ENCODE measurements around the gene ERCC1.
A peak's percentile ranks its signal among the peaks of the same experiment; 100 is the strongest.

ERCC1 gene

DNA sequence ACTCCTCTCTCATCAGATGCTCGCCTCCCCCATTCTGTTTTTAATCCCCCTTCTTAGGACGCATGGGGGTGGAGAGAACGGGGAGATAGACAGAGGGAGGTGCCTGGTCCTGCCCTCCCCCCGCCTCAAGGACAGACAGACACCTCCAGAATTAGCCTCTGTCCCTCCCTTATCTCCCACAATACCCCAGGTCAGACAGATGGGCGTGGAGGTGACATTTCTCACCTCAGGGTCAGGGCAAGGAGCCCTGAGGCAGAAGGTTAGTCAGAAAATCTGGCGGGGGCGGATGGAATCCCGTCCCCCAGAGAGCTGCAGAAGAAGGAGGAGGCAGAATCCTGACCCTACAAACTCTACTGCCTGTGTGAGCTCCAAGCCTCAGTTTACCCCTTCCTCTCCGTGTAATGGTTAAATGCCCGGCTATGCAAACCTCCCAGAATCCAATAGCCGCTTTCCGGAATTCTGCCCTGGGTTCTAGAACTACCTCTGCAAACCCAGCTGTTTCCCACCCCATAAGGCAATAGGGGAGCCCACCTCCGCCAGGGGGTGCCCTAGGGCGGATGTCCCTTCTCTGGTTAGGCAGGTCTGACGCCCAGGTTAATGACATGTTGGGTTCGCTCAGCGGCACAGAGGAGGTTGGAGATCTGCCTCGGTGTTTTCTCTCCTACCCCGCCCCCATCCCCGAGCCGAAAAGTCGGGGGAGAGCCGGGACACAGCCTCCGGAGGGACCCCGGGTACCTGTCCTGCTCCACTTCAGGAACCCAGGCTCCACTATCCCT, 19.7 kb downstream of the ERCC1 start:
- DNase-seq = no peak

DNA sequence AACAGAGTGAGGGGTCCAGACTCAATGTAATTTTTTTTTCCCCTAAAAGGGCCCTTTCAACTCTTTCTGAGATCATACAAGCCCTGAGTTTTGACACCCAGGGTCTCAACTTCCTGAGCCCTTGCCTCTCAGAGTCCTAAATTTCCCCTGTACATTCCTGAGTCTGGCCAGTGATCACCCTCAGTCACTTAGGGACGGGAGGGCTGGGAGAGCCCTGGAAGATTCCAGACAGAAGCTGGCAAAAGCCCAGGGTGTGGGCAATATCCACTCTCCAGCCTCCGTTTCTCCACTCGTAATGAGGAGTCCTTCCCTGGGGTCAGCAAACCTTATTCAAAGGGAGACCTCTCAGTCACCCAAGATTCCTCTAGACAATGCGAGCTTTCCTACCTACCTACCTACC, 20.4 kb downstream of the ERCC1 start:
- no peak for DNase-seq

DNA sequence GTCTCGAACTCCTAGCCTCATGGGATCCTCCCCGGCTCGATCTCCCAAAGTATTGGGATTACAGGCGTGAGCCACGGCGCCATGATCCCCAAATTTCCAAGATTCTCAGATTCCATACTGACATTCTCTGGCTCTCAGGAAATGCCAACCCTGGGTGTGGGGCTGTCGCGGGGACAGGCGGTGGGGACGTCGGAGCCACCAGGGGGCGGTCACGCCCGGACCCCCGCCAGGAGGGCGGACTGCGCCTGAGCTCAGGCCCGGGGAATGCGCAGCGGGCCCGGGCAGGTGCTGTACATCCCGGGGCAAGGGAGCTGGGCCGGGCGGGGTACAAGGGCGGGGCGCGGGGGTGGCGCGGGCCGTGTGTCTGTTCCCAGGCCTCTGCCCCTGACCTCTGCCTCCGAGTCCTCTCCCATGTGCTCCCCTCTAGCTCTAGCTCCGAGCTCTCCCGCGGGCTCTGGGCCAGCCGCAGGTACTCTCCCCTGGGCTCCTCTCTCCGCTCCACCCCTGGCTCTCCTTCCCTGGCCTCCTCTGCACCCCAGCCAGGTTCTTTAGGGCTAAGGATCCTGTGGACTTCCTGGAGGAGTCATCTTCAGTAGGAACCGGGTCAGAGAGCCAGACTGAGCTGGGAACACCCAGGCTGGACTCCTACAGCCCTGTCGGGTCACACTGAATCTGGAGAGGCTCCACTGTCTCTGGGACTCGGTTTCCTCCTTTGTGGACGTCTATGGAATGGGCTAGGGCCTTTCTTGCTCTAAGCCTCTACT, 21.2 kb downstream of the ERCC1 start:
- DNase-seq = no peak

DNA sequence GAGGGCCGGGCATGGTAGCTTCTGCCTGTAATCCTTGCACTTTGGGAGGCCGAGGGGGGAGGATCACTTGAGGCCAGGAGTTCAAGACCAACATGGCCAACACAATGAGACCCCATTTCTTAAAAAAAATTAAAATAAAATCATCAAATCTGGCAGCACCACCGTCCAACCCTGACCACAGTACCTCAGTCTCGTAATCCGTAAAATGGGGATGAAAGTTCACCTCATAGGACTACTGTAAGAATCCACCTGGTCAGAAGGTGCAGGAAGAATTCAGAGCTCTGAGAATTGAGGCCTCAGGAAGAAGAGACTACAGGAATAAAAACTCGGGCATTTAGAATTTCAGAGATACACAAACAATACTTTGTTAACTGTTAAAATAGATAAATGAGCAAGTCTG, 21.9 kb downstream of the ERCC1 start:
- no peak for DNase-seq

DNA sequence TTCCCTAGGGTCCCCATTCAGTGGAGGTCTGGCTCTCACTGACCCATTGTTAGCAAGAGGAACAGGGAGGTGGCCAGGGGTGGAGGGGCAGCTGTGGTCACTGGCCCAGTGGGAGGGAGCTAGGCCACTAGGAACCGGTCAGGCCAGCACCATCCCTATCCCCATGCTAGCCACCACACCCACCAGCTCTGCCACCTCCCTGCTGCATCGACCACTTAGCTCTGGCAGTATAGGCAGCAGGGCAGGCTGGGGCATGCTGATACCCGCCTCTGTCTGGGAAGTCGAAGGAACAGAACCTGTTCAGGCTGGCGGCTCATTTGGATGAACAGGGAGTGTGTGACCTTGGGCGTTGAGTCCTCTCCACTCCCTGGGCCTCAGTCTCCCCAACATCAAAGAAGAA, 23.5 kb downstream of the ERCC1 start:
- DNase-seq = peak; percentile 71

DNA sequence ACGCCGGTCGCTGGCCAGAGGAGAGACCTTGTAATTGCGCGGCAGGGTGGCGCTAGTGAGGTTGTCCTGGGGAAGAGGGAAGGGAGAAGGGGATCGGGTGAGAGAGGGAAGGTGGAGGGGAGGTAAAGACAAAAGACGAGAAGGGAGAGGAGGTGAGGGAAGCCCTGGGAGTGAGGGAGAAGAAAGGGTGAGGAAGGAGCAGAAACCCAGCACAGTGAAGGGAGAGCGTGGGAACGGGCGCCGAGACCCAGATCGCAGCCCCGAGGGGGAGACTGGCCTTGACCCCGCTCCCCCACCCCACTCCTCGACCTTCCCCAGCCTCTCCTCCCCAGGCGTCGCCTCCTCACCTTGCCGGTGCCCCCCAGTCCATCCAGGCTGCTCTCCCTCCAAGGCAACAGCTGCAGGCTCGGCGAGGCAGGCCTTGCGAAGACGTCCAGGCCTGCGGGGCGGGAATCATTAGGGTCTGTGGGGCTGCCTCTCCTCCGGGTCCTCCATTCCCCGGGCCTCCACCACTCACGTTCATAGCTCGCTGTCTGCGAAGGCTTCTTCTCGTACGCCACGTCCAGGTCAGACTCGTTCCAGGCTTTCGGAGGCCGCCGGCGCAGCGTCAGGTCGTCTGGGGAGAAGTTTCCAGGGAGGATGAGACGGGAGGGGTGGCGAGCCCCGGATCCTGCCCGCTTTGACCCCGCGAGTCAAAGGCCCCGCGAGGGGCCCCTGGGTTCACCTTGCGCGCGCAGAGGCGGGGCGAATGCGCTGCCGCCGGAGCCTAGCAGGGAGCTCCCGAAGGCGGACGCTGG, 27.7 kb downstream of the ERCC1 start:
- DNase-seq = no peak

DNA sequence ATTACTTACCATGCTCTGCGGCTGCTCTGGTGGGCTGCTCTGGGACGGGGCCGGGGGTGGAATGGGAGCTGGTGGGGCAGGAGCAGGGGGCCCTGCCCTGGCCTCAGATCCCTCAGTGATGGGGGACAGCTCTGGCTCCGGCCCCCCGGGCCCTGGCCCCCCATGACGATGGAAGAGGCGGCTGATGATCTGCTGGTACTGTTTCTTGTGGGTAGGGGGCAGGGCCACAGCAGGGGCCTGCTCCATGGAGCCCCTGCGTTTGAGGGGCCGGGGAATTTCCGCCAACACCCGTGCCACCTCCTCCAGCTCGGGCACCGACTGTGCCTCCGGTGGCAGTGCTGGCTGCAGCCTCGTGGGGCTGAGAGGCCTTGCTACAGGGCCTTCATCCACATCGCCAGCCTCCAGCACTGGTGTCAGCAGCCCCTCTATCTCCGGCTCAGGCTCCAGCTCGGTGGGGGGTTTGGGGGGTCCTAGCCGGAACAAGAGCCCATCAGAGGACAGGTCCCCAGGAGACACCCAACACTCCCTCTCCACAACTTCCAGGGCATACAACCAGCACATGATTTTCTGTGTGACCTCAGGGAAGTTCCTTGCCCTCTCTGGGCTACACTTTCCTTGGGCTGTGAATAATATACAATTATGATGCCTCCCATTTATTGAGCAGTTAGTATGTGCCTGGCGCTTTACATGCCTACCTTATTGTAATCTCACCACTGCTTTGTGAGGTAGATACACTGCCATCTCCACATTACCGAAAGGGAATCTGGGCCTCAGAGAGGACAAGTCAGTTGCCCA, 31.6 kb downstream of the ERCC1 start:
- no peak for DNase-seq

DNA sequence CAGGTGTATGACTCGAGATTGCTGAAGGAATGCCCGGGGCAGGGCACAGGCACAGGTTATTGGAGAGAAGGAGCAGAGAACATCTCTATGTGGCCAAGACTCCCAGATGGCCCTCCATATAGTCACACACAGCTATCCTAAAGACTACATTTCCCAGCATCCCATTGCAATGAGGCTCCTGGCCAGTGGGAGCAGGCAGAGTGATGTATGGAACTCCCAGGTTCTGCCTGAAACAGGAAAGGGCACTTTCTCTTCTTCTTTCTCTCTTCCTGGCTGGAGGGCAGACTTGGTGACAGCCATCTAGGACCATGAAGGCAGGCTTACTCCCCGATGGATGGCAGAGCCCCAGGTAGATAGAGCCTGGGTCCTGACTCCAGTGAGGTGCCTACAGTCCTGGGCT, 32.4 kb downstream of the ERCC1 start:
- DNase-seq = no peak

DNA sequence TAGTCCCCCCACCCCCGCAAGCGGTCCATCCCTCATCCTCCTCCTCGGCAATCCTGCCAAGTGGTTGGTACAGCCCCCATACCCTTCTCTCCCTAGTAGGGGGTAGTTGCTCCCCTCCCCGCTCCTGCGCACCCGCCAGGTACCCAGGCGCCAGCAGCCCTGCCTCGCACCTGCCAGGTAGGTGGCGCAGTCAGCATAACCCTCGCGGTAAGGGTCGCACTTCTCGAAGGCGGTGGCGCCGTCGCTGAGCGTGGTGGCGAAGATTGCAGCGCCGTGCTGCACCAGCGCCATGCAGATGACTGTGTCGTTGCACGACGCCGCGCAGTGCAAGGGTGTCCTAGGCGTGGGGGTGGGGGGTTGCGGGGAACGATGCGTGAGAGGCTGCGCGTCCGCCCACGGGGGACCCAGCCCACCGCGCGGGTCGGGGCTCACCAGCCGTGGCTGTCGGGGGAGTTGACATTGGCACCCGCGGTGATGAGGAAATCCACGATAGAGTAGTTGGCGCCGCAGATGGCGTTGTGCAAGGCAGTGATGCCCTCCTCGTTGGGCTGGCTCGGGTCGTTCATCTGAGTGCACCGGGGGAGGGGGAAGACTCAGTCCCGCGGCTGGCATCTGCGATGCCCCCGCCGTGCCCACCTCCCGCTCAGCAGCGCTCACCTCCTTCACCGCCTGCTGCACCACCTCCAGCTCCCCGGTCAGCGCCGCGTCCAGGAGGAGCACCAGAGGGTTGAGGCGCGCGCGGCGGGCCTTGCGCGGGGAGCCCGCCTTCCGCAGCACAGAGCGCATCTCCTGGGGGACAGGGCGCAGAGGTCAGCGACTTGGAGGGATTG, 38.1 kb downstream of the ERCC1 start:
- DNase-seq = no peak

DNA sequence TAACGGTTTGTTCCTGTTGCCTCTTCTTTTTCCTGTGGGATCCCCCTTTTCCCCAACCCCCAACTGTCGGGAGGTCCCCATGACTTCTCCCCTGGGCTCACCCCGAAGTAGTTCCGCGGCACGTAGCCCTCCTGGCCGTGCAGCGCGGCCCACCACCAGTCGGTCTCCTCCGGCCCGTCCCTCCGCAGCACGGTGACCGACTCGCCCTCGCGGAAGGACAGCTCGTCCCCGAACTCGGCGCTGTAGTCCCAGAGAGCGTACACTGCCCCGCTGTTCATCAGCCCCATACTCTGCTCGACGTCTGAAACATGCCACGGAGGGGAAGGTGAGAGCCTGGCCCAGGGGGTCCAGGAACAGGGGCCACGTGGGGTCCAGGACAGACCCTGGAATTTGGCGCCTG, 41.3 kb downstream of the ERCC1 start:
- no peak for DNase-seq

DNA sequence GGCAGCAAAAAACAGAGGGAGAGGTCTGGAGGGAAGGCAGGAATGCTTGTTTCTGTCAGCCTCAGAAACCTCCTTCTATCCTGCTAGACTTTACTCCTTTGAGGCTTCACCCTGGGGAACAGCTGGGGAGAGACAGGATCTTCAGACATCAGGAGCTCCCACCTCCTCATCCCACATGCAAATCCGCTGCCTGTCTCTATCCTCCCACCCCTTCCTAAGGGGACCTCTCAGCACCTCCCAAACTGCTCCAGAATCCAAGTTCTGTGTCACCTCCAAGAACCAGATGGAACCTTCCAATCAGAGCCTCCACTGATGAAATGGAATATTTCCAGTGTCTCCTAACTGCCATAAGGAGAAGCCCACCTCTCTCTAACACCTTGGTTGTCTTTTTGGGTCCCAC, 43.6 kb downstream of the ERCC1 start:
- DNase-seq = no peak

DNA sequence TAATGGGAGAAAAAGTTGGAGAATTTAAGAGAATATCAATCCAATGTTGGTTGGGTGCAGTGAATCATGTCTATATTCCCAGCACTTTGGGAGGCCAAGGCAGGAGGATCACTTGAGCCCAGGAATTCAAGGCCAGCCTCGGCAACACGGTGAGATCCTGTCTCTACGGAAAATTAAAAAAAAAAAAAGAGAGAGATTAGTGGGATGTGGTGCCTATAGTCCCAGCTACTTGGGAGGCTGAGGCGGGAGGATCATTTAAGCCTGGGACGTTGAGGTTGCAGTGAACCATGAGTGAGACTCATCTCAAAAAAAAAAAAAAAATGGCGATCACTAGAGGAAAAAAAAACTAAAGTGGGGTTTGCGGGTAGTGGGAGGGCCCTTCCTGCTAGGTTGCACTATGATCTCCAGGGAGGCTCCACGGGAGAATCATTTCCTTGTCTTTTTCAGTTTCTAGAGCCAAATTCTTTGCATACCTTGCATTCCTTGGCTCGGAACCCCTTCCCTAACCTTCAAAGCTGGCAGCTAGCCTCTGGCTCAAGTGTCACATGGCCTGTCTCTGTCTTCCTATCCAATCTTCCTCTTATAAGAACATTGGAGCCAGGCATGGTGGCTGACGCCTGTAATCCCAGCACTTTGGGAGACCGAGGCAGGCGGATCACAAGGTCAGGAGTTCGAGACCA, 47.5 kb downstream of the ERCC1 start:
- no peak for DNase-seq

DNA sequence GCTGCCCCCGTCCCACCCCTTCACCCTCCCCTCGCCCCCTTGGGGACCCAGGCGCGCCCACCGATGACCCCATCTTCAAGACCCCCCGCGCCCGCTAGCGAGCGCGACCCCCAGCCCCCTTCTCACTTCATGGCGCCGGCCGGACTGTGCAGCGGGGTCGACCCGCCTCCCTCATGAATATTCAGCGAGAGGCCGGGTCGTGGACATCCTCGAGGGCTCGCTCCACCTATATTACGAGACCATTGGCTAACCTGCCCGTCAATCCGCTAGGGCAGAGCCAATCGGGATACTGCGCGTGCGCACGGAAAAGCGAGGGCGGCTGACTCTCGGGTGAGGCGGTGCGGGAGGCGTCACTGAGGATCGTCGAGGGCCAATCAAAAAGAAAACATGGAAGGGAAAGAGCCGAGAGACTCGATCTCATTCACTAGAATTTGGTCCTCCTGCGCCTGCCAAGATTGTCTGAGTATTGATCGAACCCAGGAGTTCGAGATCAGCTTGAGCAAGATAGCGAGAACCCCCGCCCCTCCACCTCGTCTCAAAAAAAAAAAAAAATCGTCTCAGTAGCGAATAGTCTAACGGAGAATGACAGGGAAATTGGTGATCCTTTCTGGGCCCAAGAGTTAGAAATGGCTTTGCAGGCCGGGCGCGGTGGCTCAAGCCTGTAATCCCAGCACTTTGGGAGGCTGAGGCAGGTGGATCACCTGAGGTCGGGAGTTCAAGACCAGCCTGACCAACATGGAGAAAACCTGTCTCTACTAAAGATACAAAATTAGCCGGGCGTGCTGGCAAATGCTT, 53.1 kb downstream of the ERCC1 start, which contains the start of gene ERCC2:
ERCC2 (minus strand) TSS at position 164 of the 795 bp plus-strand sequence; CDS start at position 131, 33 bp downstream.
- peak; percentile 98 for DNase-seq

DNA sequence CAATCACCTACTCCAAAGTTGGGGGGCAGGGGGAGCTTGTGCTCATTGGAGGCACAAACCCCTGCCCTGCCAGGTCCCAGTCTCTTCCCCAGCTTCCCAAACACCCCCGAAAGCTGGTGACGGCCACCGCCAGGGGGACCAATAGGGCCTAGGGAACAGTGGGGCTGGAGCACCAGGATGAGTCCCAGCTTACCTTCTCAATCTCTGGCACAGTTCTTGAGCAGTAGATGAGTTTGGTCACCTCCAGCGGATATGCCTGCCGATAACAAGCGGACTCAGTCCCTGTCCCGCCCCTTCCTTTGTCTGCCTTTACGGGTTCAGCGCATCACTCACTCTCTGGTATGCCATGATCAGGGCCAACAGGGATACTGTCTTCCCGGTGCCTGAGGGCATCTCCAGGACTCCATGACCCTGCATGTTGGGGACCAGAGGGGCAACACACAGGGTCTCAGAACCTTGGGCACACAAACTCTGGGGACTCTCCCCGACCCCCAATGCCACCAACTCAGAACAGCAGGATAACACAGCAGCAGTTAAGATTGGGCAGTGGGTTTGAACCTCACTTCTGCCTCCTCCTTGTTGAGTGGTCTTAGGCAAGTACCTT, 54.9 kb downstream of the ERCC1 start:
- DNase-seq = no peak

DNA sequence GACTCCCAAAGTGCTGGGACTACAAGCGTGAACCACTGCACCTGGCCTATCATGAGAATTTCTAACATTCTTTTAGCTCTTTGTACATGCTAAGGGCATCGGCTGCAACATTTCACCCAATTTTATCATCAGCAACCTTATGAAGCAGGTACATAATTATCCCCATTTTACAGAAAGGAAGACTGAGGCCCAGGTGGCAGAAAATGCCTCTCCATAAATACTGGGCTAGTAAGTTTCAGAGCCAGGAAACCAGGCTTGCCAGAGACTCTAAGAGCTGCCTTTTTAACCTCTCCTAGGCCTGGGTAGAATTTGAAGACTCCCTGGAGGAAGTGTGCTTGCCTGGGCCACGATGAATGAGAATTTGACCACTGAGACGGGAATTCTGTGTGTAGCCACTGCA, 55.6 kb downstream of the ERCC1 start:
- no peak for DNase-seq

DNA sequence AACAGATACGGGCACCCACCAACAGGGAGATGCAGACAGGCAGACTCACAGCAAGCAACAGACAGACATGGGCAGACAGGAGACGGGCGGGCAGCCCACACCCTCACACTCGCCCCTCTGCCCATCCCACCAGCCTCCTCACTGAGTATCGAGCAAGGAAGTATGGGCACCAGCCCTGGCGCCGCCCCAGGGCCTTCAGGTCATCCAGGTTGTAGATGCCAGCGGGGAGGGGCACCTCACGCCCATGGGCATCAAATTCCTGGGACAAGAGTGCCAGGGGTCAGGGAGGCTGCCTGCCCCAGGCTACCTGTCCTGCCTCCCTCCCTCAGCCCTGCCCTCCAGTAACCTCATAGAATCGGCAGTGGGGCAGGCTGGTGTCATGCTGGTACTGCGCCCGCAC, 59.0 kb downstream of the ERCC1 start:
- no peak for DNase-seq

DNA sequence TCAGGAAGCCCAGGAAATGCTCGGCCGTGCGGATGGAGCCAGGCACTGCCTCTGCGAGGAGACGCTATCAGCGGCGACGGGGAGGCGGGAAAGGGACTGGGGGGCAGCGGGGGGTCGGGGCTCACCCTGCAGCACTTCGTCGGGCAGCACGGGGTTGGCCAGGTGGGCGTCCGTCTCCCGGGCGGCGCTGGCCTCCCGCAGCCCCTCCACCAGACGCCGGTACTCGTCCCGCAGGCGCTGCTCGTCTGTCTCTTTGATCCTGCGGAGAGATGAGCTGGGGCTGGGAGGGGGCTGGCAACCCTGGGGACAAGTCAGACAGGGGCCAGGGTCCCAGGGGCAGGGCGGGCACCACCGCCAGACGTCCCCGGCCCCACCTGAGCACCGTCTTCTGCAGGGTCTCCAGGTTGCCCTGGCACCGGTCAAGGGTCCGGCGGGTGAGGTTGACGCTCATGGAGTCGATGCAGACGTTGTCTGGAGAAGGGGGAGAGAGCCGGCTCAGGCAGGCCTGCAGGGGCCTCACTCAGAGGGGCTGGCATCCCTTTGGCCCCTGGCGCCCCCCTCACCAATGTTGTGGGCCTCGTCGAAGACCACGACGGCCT, 59.8 kb downstream of the ERCC1 start:
- no peak for DNase-seq

DNA sequence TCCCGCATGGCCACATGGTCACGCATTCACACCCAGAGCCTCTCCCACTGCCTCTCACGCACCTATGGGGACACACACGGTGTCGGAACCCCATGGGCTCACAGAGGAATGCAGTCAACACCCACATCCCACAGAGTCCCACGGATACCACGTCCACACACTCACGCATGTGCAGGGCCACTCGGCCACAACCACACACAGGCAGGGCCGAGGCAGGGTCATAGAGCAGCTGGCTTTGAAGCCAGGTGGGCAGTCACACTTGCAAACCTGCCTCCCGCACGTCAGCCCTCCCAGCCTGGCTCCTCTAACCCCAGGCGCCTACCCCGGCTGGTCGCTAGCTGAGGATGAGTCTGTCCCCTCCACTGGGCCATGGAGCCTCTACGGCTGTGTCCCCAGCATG, 61.4 kb downstream of the ERCC1 start:
- DNase-seq = no peak

DNA sequence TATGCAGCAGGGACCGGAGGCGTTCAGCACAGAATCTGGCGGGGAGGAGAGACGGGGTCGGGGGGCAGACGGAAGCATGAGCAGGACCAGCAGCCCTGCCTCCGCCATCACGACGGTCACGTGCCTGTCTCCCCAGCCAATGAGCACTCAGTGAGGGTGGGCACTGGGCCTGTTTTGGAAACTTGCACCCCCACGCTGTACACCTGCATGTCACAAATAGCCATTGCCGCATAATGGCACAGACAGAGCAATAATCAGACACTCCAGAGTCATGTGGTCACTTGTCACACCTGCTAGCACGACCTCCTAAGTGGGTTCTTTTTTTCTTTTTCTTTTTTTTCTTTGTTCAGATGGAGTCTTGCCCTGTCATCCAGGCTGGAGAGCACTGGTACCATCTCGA, 62.1 kb downstream of the ERCC1 start:
- DNase-seq = no peak
